ENCODE data around the gene SMAGP.

The SMAGP gene

DNA sequence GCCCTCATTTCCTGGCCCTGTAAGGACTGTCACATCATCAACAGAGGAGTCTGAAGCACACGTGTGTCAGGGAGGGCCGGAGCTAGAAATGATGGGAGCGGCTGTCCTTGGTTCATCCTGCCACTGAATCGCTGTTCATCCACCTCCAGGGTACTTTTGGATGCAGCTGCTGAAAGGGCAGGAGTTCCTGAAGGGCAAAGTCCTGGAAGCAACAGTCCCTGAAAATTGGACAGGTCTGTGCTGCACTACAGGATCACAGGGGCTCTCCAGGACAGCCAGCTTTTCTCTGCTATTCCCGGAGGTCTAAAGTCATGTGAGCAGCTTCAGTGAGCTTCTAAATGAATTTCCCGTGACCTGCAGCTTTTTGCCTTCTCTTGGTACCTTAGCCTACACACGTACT, 70.1 kb downstream of the SMAGP start:
- Histone ChIP-seq H3K9ac (ENCODE audit: low read length) (no peak overlapping the region), H3K4me3 (ENCODE audit: low read length) (no peak overlapping the region), H3K9me3 (ENCODE audit: control insufficient read depth, low read depth, low read length) (no peaks in the 10 kb centered on the region)

DNA sequence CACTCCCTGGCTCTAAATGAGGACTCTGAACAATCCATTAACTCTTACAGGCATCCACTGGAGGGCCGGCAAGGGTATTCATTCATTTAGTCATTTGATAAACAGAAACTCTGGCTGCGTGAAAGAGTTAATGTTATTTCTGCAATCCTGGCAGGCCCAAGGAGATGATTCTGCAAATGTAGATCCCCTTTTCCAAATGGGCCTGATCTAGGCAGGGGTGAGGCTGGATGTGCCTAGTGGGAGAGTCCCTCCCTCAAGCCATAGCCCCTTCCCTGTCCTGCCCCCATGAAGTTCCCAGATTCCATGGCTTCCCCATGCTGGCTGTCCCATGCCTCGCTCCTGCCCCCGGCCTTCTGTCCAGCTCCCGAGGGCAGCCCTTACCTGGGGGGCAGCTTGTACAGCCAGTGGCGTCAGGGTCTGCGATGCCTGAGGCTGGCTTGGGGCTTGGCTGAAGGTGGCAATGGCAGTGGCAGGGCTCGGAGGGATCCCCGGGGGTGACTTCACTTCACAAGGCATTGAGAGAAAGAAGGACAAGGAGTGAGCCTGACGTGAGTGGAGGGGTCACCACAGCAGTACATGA, 70.8 kb downstream of the SMAGP start:
- no peaks in the 10 kb centered on the region for H3K9me3 ChIP-seq (ENCODE audit: control insufficient read depth, low read depth, low read length)
- no peaks in the 10 kb centered on the region for H3K4me1 ChIP-seq (ENCODE audit: control insufficient read depth, low read depth, low read length)
- H3K36me3 ChIP-seq (ENCODE audit: control insufficient read depth, low read depth, low read length), result no peaks in the 10 kb centered on the region
- H3K27ac ChIP-seq (ENCODE audit: low read length), result no peak overlapping the region
- H3K9ac ChIP-seq (ENCODE audit: low read length), result no peak overlapping the region
- no peaks in the 10 kb centered on the region for H3K27me3 ChIP-seq (ENCODE audit: control insufficient read depth, insufficient read depth, low read length)
- H3K4me3 ChIP-seq (ENCODE audit: low read length), result no peak overlapping the region

More for the DNA sequence above, 70.1 kb downstream of the SMAGP start:
- Histone ChIP-seq H3K27ac (ENCODE audit: low read length) (no peak overlapping the region), H3K36me3 (ENCODE audit: control insufficient read depth, low read depth, low read length) (no peaks in the 10 kb centered on the region), H3K27me3 (ENCODE audit: control insufficient read depth, insufficient read depth, low read length) (no peaks in the 10 kb centered on the region), H3K4me1 (ENCODE audit: control insufficient read depth, low read depth, low read length) (no peaks in the 10 kb centered on the region)

- Histone ChIP-seq H3K27ac (ENCODE audit: low read length) (no peak overlapping the region), H3K4me3 (ENCODE audit: low read length) (no peak overlapping the region), H3K27me3 (ENCODE audit: control insufficient read depth, insufficient read depth, low read length) (no peaks in the 10 kb centered on the region), H3K9me3 (ENCODE audit: control insufficient read depth, low read depth, low read length) (no peaks in the 10 kb centered on the region), H3K36me3 (ENCODE audit: control insufficient read depth, low read depth, low read length) (no peaks in the 10 kb centered on the region), H3K9ac (ENCODE audit: low read length) (no peak overlapping the region), H3K4me1 (ENCODE audit: control insufficient read depth, low read depth, low read length) (no peaks in the 10 kb centered on the region)
Measured at GRCh38 chr12:51198568-51199365, 71.4 kb downstream of the SMAGP start.

- H3K9me3 ChIP-seq (ENCODE audit: control insufficient read depth, low read depth, low read length), result no peaks in the 10 kb centered on the region
- no peak overlapping the region for H3K27ac ChIP-seq (ENCODE audit: low read length)
- no peak overlapping the region for H3K4me3 ChIP-seq (ENCODE audit: low read length)
- no peaks in the 10 kb centered on the region for H3K36me3 ChIP-seq (ENCODE audit: control insufficient read depth, low read depth, low read length)
- H3K9ac ChIP-seq (ENCODE audit: low read length), result no peak overlapping the region
- no peaks in the 10 kb centered on the region for H3K4me1 ChIP-seq (ENCODE audit: control insufficient read depth, low read depth, low read length)
- no peaks in the 10 kb centered on the region for H3K27me3 ChIP-seq (ENCODE audit: control insufficient read depth, insufficient read depth, low read length)
Measured at GRCh38 chr12:51197736-51198567, 72.3 kb downstream of the SMAGP start.

- Histone ChIP-seq H3K27ac (ENCODE audit: low read length) (no peak overlapping the region), H3K27me3 (ENCODE audit: control insufficient read depth, insufficient read depth, low read length) (no peaks in the 10 kb centered on the region), H3K9me3 (ENCODE audit: control insufficient read depth, low read depth, low read length) (no peaks in the 10 kb centered on the region), H3K36me3 (ENCODE audit: control insufficient read depth, low read depth, low read length) (no peaks in the 10 kb centered on the region), H3K4me3 (ENCODE audit: low read length) (no peak overlapping the region), H3K9ac (ENCODE audit: low read length) (no peak overlapping the region), H3K4me1 (ENCODE audit: control insufficient read depth, low read depth, low read length) (no peaks in the 10 kb centered on the region)
Measured at GRCh38 chr12:51196547-51196946, 73.7 kb downstream of the SMAGP start.

- no peaks in the 10 kb centered on the region for H3K9me3 ChIP-seq (ENCODE audit: control insufficient read depth, low read depth, low read length)
- H3K9ac ChIP-seq (ENCODE audit: low read length), result no peak overlapping the region
- H3K4me3 ChIP-seq (ENCODE audit: low read length), result no peak overlapping the region
- no peaks in the 10 kb centered on the region for H3K36me3 ChIP-seq (ENCODE audit: control insufficient read depth, low read depth, low read length)
- no peak overlapping the region for H3K27ac ChIP-seq (ENCODE audit: low read length)
- H3K4me1 ChIP-seq (ENCODE audit: control insufficient read depth, low read depth, low read length), result no peaks in the 10 kb centered on the region
- H3K27me3 ChIP-seq (ENCODE audit: control insufficient read depth, insufficient read depth, low read length), result no peaks in the 10 kb centered on the region
Measured at GRCh38 chr12:51195841-51196240, 74.4 kb downstream of the SMAGP start.
